NCI-H510A (cell line): ENCODE measurements around the gene FIGLA.
A peak's percentile ranks its signal among the peaks of the same experiment; 100 is the strongest.

ENCODE experiments used
- DNase-seq: peaks from one replicate; lab custom pipeline; 2025; lab: John Stamatoyannopoulos, UW

Gene FIGLA

DNA sequence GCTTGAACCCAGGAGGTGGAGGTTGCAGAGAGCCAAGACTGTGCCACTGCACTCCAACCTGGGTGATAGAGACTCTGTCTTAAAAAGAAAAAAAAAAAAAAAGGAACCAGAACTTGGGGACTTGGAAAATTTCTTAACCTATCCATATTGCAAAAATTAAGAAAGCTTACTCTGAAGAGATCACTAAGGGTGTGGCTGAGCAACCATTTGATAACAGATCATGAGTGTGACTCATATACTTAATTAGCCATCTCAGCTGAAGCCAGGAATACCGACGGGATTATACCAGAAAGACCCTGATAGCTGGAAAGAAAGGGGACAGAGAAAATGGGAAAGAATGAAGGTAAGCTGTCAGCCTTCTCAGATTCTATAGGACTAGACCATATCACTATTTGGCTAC lies 15.3 kb downstream of the FIGLA start:
- DNase-seq: no peak

- DNase-seq: no peak
Measured at GRCh38 chr2:70772486-70773155, 17.8 kb downstream of the FIGLA start.

GRCh38 chr2:70771446-70771845 lies 19.0 kb downstream of the FIGLA start:
- no peak for DNase-seq

DNA sequence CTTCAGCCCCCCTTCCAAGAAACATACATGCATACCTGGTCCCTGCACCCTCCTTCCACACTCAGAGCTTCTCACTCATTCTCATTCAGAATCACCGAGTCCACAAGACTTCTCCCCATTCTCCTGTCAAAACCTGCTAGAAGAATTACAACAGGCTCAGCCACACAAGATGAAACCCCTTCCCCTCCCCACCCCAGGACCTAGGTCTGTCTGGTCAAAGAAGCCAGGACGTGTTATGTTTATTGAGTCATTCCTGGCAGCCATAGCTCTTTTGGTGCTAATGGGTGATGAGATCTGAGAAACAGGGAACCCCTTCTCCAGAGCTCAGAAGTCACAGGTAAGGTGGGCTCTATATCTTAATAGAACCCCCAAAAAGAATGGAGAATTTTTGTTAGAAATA lies 21.0 kb downstream of the FIGLA start:
- DNase-seq: no peak

GRCh38 chr2:70768590-70769085 lies 21.8 kb downstream of the FIGLA start:
- no peak for DNase-seq

DNA sequence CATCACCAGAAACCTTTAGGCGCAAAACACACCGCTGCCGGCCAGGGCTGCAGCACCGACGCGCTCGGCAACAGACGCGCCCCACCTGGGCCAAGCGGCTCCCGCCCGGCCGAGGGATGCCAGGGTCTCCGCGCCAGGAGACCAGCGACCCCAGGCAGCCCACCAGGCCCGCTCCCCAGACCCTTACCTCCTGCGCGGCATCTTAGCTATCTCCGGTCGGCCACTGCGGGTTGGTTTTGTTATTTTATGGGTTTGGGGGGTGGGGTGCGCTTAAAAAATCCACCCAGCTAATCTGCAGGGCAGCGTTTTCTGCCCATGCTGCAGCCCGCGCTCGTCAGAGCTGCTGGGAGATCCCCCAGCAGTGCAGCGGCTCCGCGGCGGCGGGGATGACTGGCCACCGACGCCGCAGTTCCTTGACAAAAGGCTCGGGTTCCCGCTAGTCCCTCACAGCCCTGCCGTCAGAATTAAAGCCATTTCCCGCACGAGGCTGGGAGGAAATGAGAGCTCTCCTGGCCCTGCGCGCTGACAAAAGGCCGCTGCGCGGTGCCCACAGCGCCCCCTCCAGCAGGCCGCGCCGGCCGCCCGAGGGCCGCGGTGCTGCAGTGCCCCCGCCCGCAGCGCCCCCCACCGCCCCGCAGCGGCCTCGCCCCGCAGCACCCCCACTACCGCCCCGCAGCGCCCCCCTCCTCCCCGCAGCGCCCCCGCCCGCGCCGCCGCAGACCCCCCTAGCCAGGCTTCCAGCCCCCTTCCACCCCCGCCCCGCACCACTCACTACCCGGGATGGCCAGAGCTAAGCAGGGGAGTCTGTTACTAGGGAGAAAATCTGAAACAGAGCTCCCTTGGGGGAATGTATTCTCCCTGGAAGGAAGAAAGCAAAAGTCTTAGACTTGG lies 22.5 kb downstream of the FIGLA start, which contains the start of gene ADD2:
TSS of gene ADD2 (minus strand) at position 502 of the 891 bp plus-strand sequence. CDS start 61,792 bp downstream, outside the sequence.
- DNase-seq: peak; percentile 74

DNA sequence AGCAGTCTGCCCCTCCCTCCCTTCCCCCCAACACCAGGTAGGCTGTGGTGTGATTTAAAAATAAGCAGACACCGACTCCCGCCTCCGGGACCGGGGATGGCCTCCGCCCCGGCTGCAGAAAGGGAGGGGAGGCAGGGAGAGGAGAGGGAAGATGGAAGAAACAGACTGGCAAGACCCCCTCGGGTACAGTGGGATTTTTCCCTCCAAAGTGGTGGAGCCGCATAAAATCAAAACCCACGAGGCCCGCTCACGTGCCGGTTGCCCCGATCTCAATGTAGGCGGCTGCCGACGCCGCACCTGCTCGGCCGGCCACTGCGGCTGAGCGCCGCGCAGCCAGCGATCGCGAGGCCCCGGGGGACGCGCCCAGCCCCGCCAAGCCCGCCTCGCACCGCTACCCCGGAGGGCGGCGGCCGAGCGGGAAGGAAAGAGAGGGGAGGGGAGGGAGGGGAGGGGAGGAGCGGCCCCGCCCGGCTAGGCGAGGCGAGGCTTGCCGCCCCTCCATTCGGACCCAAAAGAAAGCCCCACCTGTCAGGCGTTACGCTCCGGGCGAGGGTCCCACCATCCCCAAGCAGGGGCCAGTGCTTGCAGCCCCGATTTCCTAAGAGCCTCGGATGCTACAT lies 23.3 kb downstream of the FIGLA start:
- DNase-seq: peak; percentile 27

- DNase-seq: no peak
Measured at GRCh38 chr2:70766357-70767078, 23.9 kb downstream of the FIGLA start.

GRCh38 chr2:70765507-70765906 lies 24.9 kb downstream of the FIGLA start:
- no peak for DNase-seq

DNA sequence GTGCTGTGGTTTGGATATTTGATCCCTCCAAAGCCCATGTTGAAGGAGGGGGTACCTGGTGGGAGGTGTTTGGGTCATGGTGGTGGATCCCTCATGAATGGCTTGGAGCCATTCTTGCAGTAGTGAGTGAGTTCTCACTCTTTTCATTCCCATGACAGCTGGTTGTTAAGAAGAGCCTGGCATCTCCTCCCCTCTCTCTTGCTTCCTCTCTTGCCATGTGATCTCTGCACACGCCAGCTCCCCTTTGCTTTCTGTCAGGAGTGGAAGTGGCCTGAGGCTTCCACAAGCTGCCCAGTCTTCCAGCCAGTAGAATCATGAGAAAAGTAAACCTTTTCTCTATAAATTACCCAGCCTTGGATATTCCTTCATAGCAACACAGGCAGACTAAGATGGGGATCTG lies 31.0 kb downstream of the FIGLA start:
- no peak for DNase-seq

- no peak for DNase-seq
Measured at GRCh38 chr2:70757966-70758365, 32.5 kb downstream of the FIGLA start.

GRCh38 chr2:70757360-70757759 lies 33.1 kb downstream of the FIGLA start:
- DNase-seq: no peak

- no peak for DNase-seq
Measured at GRCh38 chr2:70756128-70756527, 34.3 kb downstream of the FIGLA start.

DNA sequence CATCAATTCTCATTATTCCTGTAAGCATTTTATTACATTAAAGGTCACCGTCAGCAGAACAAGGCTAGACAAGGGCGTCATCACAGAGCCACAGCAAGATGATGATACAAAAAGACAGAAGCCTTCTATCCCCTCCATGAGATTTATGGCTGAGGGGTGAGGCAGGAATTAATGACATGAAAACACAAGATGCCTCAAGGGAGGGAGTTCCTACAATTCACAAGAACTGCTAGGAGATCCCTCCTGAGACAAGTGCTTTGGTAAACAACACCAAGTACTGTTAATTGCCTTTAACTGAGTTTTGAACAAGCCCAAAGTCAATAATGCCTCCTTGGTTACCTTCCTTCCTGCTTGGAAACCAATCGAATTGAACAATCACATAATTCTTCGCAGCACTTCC lies 36.5 kb downstream of the FIGLA start:
- no peak for DNase-seq

DNA sequence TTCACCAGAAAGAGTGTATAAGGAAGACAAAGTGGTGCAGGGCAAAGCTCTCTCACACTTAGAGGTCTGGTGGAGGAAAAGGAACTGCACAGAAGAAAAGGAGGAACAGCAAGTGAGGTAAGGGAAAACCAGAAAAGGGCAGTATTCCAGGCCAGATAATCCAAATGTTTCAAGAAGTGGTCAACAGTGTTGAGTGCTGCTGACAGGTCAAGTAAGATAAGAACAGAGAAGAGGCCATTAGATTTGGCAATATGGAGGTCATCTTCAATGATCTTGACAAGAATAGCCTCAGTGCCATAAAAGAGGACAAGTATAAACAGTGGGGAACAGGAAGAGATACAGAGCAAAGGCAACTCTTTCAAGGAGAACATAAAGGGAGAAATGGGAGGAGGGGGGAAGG lies 37.4 kb downstream of the FIGLA start:
- no peak for DNase-seq

GRCh38 chr2:70752396-70752795 lies 38.0 kb downstream of the FIGLA start:
- DNase-seq: no peak

- DNase-seq: no peak
Measured at GRCh38 chr2:70751881-70752280, 38.6 kb downstream of the FIGLA start.

DNA sequence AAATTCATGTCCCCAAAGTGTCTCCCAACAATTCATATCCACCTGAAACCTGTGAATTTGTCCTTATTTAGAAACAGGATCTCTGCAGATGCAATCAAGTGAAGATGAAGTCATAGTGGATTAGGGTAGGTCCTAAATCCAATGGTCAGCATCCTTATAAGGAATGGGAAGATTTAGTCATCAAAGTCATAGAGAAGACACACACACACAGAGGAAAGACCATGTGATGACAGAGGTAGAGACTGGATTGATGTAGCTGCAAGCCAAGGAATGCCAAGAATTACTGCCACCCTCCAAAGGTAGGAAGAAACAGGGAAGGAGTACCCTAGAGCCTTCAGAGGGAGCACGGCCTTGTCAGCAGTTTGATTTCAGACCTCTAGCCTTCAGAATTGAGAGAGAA lies 40.1 kb downstream of the FIGLA start:
- DNase-seq: no peak

- DNase-seq: no peak
Measured at GRCh38 chr2:70748002-70748784, 42.2 kb downstream of the FIGLA start.

DNA sequence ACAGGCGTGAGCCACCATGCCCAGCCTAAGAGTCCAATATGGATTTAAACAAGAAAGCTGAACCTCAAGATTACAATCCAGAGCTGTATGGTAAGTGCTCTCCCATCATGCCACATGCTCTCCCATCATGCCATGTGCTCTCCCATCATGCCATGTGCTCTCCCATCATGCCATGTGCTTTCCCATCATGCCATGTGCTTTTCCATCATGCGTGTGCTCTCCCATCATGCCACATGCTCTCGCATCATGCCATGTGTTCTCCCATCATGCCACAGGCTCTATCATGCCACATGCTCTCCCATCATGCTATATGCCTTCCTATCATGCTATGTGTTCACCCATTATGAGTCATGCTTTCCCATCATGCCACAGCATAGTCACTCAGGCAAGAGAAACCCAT lies 43.2 kb downstream of the FIGLA start:
- DNase-seq: no peak
